GM06990 (cell line): Measurements from ENCODE around the gene PABPN1.

Source experiments
- DNase-seq: peaks from one replicate; pipeline ENCODE4 v3.0.0-alpha.2; 2011; ENCODE audit not compliant: insufficient read length; ENCODE audit errors: extremely low read depth
- H3K27me3 ChIP-seq: replicated peaks from 2 replicates; pipeline ENCODE4 v1.6.0; 2011; ENCODE audit warnings: low read length; ENCODE audit not compliant: control insufficient read depth, insufficient read depth
- H3K36me3 ChIP-seq: 2 replicates; pipeline ENCODE4 v1.5.1; 2011; ENCODE audit warnings: low read length; ENCODE audit not compliant: control insufficient read depth, insufficient read depth
- H3K4me3 ChIP-seq: replicated peaks from 2 replicates; pipeline ENCODE4 v1.5.1; 2011; ENCODE audit warnings: low read depth, mild to moderate bottlenecking, control low read depth, low read length
- TF ChIP-seq, protein P1 (sequence below): IDR thresholded peaks from 2 replicates; pipeline ENCODE4 v1.5.1; 2011; ENCODE audit warnings: low read length, control low read depth, mild to moderate bottlenecking, inconsistent platforms; ENCODE audit not compliant: insufficient read depth, poor library complexity, severe bottlenecking

Gene PABPN1

GRCh38 chr14:23347406-23348296 is 26.4 kb downstream of the PABPN1 start:
- Histone ChIP-seq H3K36me3 (no peaks in the 10 kb centered on the region), H3K27me3 (no peaks in the 10 kb centered on the region; the same call in 1 of the 2 replicates), H3K4me3 (no peak overlapping the region)
- DNase-seq = no peak
- TF ChIP-seq, protein P1, sequence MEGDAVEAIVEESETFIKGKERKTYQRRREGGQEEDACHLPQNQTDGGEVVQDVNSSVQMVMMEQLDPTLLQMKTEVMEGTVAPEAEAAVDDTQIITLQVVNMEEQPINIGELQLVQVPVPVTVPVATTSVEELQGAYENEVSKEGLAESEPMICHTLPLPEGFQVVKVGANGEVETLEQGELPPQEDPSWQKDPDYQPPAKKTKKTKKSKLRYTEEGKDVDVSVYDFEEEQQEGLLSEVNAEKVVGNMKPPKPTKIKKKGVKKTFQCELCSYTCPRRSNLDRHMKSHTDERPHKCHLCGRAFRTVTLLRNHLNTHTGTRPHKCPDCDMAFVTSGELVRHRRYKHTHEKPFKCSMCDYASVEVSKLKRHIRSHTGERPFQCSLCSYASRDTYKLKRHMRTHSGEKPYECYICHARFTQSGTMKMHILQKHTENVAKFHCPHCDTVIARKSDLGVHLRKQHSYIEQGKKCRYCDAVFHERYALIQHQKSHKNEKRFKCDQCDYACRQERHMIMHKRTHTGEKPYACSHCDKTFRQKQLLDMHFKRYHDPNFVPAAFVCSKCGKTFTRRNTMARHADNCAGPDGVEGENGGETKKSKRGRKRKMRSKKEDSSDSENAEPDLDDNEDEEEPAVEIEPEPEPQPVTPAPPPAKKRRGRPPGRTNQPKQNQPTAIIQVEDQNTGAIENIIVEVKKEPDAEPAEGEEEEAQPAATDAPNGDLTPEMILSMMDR = no peak

GRCh38 chr14:23348297-23348655 is 27.0 kb downstream of the PABPN1 start:
- Histone ChIP-seq H3K36me3 (no peaks in the 10 kb centered on the region), H3K4me3 (no peak overlapping the region), H3K27me3 (peaks cover 2% of the 10 kb centered on the region)
- DNase-seq = no peak
- TF ChIP-seq, protein P1 = no peak

DNA sequence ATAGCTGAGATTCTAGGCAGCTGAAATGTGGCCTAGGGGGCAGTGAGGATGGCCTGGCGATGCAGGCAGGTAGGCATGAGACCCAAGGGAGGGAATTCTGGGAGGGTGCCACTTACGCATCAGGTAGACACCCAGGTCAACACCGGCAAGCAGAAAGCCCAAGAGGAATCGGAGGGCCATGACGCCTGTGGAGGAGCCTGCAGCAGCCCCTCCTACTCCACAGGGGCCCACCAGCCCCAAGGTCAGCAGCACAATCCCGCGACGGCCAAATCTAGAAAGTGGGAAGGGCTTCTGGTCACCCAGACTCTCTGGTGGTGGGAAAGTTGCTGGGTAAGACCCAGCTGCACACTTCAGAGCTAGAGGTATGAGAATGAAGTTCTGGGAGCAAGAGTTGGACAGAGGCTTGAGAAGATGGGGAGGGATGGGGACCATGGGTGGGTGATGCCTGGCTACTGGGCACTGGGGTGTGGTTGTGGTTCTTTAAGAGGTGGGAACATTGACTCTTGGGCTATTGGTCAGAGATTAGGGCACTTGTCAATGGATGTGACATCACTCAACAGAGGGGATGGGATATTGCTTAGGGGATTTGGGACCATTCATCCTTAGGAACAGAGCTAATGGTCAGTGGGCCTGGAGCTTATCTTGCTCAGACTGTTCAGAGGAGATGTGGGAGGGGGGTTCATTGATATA is 28.0 kb downstream of the PABPN1 start:
- no peaks in the 10 kb centered on the region for H3K36me3 ChIP-seq
- no peak for DNase-seq
- peaks cover 6% of the 10 kb centered on the region for H3K27me3 ChIP-seq
- H3K4me3 ChIP-seq = no peak overlapping the region
- TF ChIP-seq, protein P1 = no peak

GRCh38 chr14:23351681-23352505 is 30.6 kb downstream of the PABPN1 start:
- TF ChIP-seq, protein P1 = no peak
- Histone ChIP-seq H3K4me3 (no peak overlapping the region; the same call in 1 of the 2 replicates), H3K36me3 (no peaks in the 10 kb centered on the region), H3K27me3 (peaks cover 7% of the 10 kb centered on the region)
- DNase-seq = no peak

DNA sequence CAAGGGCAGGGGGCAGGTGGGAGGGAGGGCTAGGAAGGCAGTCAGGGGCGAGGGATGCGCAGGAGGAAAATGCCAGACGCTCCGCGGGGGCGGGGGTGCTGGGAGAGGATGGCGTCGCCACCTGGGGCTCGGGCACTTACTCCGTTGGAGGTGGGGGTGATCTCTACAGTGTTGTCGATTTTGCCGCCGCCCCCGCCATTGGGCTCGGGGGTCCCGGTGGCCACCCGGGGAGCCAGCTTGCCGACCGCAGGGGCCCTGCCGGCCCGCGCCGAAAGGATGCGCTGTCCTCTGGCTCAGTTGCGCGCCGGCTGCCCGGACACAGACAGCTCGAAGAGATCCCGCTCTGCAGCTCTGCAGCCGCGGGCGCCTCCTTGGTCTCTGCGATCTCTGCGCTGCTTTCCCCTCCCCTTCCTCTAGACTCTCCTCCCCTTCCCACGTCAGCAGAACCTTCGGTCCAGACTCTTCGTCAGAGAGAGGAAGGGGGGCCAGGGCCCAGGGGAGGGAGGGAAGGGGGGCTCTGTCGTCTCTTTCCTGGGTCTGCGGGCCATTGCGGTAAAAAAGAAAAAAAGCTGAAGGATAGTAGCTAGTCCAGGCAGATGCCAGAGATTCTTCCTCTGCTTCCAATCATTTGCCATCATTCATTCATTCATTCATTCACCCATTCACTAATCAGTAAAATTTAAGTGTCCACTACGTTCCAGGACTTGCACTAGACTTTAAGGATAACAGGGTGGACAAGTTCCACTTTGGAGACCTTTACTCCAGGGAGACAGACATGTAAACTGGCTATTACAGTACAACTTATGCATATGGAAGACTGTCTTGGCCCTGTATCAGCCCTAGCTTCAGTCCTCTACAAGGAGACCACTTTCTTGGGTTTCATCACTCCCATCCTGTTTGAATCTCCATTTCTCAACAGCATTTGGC is 31.5 kb downstream of the PABPN1 start, which contains the start of gene SLC22A17:
SLC22A17 (minus strand) TSS at position 382 of the 927 bp plus-strand sequence.
- DNase-seq = no peak
- TF ChIP-seq, protein P1 = no peak
- Histone ChIP-seq H3K4me3 (peak within 1 kb of the TSS; percentile 19; the same call in 1 of the 2 replicates), H3K36me3 (no peaks in the 10 kb centered on the region), H3K27me3 (peaks cover 7% of the 10 kb centered on the region)
